ENCODE results near the gene EML4. TPM values are rescaled to one million over a fixed set of nuclear protein-coding genes. Genes with fewer than 3 reads are reported as not detected.
"Not testable (repeated sequence)": the region's sequence is repeated elsewhere in the genome, so short reads cannot be mapped to it uniquely, and the experiment has no call there.

EML4 gene
- total RNA-seq, 2 donors from 2014 or later, result 79.2 to 82.2 TPM

DNA sequence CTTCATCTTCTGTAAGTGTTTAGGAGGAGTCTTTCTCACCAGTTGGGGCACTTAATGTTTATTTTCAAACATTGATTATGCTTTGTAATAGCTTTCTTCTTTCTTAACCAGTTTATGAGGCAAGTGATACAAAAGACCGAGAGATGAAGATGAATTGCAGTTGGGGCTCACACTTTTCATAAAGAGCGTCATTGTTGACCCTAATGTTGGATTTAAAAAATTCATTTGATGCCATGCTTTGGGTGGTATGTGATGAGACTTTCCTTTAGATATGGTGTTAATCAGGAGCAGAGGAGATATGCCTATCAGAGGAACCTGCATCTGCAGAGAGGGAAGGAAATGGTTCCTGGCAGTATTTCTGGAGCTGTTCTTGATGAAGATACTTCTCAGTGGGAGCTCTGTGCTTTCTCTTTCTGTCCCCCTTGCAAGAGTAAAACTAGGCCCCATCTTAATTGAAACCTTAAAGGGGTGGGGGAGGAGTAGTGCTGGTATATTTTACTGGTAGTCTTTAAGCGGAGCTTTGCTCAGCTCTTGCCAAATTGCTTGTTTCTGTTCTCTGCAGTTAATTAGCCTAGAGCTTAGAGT lies 2.3 kb downstream of the EML4 start:
- peaks cover 3 to 5% of the 10 kb centered on the region in 2 donors for H3K36me3 Mint-ChIP-seq (ENCODE audit: insufficient read depth in 2 of 2)
- H3K9me3 Mint-ChIP-seq, result no peaks in the 10 kb centered on the region
- H3K27me3 Mint-ChIP-seq (ENCODE audit: low read depth), result no peaks in the 10 kb centered on the region
- H3K4me3 Mint-ChIP-seq, result no peak overlapping the region
- peaks cover 17% of the 10 kb centered on the region for H3K4me1 Mint-ChIP-seq (ENCODE audit: low read depth)
- ATAC-seq (replicated peaks in 1 of 2) (peak; percentile 12 to 21), DNase-seq (peak in 1 of 2 donors; percentile 22)
- no peak overlapping the region for H3K27ac Mint-ChIP-seq

DNA sequence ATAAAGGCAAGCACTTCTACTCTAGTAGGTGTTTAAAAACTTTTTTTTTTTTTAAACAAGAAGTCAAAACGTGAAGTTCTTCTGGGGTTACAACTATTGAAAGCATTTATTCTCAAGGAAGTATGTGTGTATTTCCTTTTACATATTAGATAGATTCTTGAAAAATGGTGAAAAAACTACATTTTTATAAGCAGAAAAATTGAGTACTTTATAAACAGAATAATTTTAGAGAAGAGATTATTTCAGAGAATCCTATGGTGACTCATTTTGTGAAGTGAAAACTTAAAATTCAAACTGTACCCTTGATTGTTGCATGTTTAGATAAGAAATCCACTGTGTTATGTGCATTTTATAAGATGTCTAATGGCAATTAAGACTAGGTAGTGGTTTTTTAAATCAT lies 2.9 kb downstream of the EML4 start:
- H3K27me3 Mint-ChIP-seq (ENCODE audit: low read depth), result no peaks in the 10 kb centered on the region
- no peak overlapping the region for H3K4me3 Mint-ChIP-seq
- ATAC-seq (replicated peaks in 1 of 2) (no peak), DNase-seq (no peak)
- H3K9me3 Mint-ChIP-seq, result no peaks in the 10 kb centered on the region
- H3K4me1 Mint-ChIP-seq (ENCODE audit: low read depth), result peaks cover 23% of the 10 kb centered on the region
- H3K27ac Mint-ChIP-seq, result no peak overlapping the region
- H3K36me3 Mint-ChIP-seq (ENCODE audit: insufficient read depth in 2 of 2), result peaks cover 3 to 5% of the 10 kb centered on the region in 2 donors

- Mint-ChIP-seq H3K27ac (no peak overlapping the region), H3K4me3 (no peak overlapping the region), H3K9me3 (no peaks in the 10 kb centered on the region), H3K36me3 (ENCODE audit: insufficient read depth in 2 of 2) (peaks cover 3 to 5% of the 10 kb centered on the region in 2 donors), H3K4me1 (ENCODE audit: low read depth) (peaks cover 28% of the 10 kb centered on the region), H3K27me3 (ENCODE audit: low read depth) (no peaks in the 10 kb centered on the region)
- no peak for DNase-seq
- ATAC-seq (replicated peaks in 1 of 2), result no peak
These were observed 3.4 kb downstream of the EML4 start for GRCh38 chr2:42172566-42172965.

DNA sequence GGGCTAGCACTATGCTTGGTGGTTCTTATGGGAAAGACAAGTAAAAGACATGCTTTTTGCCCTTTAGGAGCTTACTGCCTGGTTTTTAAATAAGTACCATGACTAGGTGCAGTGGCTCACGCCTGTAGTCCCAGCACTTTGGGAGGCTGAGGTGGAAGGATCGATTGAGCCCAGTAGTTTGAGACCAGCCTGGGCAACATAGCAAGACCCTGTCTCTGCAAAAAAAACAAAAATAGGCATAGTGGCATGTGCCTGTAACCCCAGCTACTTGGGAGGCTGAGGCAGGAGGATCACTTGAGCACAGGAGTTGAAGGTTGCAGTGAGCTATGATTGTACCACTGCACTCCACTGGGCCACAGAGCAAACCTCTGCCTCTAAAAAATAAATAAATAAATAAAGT lies 4.3 kb downstream of the EML4 start:
- H3K27ac Mint-ChIP-seq; H3K36me3 Mint-ChIP-seq (ENCODE audit: insufficient read depth in 2 of 2); H3K9me3 Mint-ChIP-seq; H3K4me3 Mint-ChIP-seq; DNase-seq; ATAC-seq (replicated peaks in 1 of 2); H3K27me3 Mint-ChIP-seq (ENCODE audit: low read depth): not testable (repeated sequence)
- H3K4me1 Mint-ChIP-seq (ENCODE audit: low read depth), result peaks cover 37% of the 10 kb centered on the region

DNA sequence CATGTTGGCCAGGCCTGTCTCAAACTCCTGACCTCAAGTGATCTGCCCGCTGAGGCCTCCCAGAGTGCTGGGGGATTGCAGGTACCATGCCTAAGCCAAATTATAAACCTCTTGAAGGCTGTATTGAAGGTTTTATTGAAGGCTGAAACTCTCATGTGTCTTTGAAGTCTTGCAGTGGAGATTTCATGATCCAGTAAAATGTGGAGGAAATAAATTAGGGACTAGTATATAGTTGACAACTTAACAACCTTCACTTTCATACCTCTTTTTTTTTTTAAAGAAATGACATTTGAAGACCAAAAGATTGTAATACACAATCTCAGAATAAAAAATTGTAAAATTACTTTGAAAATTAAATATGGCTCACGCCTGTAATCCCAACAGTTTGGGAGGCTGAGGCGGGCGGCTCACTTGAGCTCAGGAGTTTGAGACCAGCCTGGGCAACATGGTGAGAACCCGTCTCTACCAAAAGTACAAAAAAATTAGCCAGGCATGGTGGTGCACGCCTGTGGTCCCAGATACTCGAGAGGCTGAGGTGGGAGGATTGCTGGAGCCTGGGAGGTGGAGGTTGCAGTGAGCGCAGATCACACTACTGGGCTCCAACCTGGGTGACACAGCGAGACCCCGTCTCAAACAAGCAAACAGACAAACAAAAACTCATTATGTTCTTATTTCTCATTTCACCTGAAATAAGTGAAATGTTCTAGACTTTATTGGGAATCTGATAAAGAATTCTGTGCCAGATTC lies 8.0 kb downstream of the EML4 start:
- Mint-ChIP-seq H3K4me3 (no peak overlapping the region), H3K36me3 (ENCODE audit: insufficient read depth in 2 of 2) (peaks cover 3 to 10% of the 10 kb centered on the region in 2 donors), H3K27ac (peak overlapping the region; percentile 62), H3K4me1 (ENCODE audit: low read depth) (peaks cover 62% of the 10 kb centered on the region), H3K9me3 (no peaks in the 10 kb centered on the region), H3K27me3 (ENCODE audit: low read depth) (no peaks in the 10 kb centered on the region)
- no peak for DNase-seq
- ATAC-seq (replicated peaks in 1 of 2), result no peak

DNA sequence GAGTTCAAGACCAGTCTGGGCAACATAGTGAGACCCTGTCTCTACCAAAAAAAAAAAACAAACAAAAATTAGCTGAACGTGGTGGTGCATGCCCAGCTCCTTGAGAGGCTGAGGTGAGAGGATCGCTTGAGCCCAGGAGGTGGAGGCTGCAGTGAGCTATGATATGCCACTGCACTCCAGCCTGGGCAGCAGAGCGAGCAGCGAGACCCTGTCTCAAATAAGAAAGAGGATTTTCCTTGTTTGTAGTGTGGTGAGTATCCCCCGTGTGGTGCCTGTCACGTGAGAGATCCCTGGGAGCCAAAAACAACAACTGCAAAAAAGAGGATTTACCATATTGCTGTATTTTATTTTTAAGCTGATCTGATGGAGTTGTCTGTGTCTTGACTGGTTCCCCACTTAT lies 9.2 kb downstream of the EML4 start:
- H3K9me3 Mint-ChIP-seq, result no peaks in the 10 kb centered on the region
- DNase-seq, result no peak
- peaks cover 73% of the 10 kb centered on the region for H3K4me1 Mint-ChIP-seq (ENCODE audit: low read depth)
- no peaks in the 10 kb centered on the region for H3K27me3 Mint-ChIP-seq (ENCODE audit: low read depth)
- ATAC-seq (replicated peaks in 1 of 2), result no peak
- no peak overlapping the region for H3K27ac Mint-ChIP-seq
- peaks cover 3 to 12% of the 10 kb centered on the region in 2 donors for H3K36me3 Mint-ChIP-seq (ENCODE audit: insufficient read depth in 2 of 2)
- no peak overlapping the region for H3K4me3 Mint-ChIP-seq

DNA sequence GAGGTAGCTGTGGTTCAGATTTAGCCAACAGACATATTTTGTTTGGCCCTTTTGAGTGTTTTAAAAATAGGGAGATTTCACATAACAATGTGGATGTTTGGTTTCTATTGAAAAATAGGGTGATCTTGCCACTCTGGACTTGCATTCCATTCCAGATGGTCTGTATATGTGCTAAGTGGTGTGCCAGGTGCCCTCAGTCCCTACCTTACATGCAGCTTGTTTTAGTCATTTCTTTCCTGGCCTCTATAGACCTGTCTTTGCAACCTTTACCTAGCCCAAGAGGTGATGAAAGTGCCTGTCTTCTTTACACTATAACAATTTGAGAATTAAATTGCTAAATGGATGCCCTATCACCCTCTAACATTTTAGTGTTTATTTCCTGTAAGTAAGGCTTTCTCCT lies 11.1 kb downstream of the EML4 start:
- DNase-seq, result no peak
- Mint-ChIP-seq H3K27ac (peak overlapping the region; percentile 83), H3K4me3 (peak overlapping the region in 1 of 2 donors; percentile 42), H3K36me3 (ENCODE audit: insufficient read depth in 2 of 2) (peaks cover 3 to 12% of the 10 kb centered on the region in 2 donors), H3K9me3 (no peaks in the 10 kb centered on the region), H3K4me1 (ENCODE audit: low read depth) (peaks cover 78% of the 10 kb centered on the region), H3K27me3 (ENCODE audit: low read depth) (no peaks in the 10 kb centered on the region)
- peak in 1 of 2 donors; percentile 25 for ATAC-seq (replicated peaks in 1 of 2)

DNA sequence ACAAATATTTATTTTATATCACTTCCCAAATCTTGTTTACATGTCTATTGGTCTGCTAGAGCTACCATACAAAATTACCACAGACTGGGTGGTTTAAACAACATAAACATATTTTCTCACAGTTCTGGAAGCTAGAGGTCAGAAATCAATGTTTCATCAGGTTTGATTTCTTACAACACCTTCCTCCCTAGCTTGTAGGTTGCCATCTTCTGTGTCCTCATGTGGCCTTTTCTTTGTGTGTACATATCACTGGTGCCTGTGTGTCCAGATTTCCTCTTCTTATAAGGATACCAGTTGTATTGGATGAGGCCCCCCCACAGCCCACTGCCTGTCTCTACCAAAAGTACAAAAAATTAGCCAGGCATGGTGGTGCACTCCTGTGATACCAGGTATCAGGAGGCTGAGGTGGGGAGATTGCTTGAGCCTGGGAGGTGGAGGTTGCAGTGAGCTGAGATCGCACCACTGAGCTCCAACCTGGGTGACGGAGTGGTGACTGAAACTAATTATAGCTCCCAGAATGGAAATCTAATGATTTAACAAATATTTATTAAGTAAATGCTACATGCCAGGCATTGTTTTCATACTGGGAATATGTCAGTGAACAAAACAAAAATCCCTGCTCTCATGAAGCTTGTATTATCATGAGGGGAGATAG lies 13.6 kb downstream of the EML4 start:
- Mint-ChIP-seq H3K27ac (no peak overlapping the region), H3K36me3 (ENCODE audit: insufficient read depth in 2 of 2) (peaks cover 1 to 9% of the 10 kb centered on the region in 2 donors), H3K9me3 (no peaks in the 10 kb centered on the region), H3K4me3 (no peak overlapping the region), H3K27me3 (ENCODE audit: low read depth) (no peaks in the 10 kb centered on the region), H3K4me1 (ENCODE audit: low read depth) (peaks cover 72% of the 10 kb centered on the region)
- DNase-seq, result no peak
- ATAC-seq (replicated peaks in 1 of 2), result no peak

DNA sequence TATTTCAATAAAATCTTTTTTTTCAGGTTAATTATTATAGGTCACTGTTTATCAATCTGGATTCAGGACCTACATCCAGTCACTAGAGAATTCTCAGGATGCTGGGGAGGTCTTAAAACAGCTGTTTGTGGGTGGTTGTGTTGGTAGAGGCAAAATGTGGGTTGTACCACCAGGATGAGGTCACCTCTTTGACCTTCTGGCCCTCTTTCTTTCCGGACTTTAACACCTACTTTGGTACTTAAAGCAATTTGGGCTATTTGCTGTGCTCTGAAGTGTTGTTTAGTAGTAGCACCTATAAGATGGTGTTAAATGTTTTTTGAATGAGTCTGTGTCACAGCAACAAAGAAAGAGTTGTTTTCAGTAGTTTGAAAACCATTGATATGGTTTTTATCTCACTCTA lies 14.6 kb downstream of the EML4 start:
- Mint-ChIP-seq H3K9me3 (no peaks in the 10 kb centered on the region), H3K4me1 (ENCODE audit: low read depth) (peaks cover 65% of the 10 kb centered on the region), H3K4me3 (no peak overlapping the region), H3K27ac (peak overlapping the region; percentile 63), H3K27me3 (ENCODE audit: low read depth) (no peaks in the 10 kb centered on the region), H3K36me3 (ENCODE audit: insufficient read depth in 2 of 2) (peaks cover 1 to 11% of the 10 kb centered on the region in 2 donors)
- DNase-seq (no peak), ATAC-seq (replicated peaks in 1 of 2) (peak in 1 of 2 donors; percentile 35)

DNA sequence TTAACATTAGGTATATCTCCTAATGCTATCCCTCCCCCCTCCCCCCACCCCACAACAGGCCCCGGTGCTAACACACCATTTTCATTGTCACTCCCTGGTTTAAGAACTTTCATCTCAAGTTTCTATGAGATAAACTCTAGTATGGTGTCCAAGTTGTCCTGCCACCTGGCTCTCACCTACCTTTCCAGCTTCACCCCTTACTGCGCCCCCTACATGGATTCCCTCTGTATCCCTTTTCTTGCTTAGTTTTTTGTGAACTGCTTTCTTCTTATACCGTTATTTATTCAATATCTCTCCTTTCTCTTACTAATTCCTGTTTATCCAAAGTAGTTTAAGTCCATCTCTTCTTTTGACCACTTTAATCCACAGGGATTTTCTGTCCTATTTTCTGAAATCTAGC lies 15.2 kb downstream of the EML4 start:
- H3K27me3 Mint-ChIP-seq (ENCODE audit: low read depth), result no peaks in the 10 kb centered on the region
- H3K9me3 Mint-ChIP-seq, result no peaks in the 10 kb centered on the region
- DNase-seq, result no peak
- peak overlapping the region; percentile 83 for H3K27ac Mint-ChIP-seq
- peak overlapping the region in 1 of 2 donors; percentile 33 for H3K4me3 Mint-ChIP-seq
- peaks cover 1 to 10% of the 10 kb centered on the region in 2 donors for H3K36me3 Mint-ChIP-seq (ENCODE audit: insufficient read depth in 2 of 2)
- H3K4me1 Mint-ChIP-seq (ENCODE audit: low read depth), result peaks cover 60% of the 10 kb centered on the region
- ATAC-seq (replicated peaks in 1 of 2), result no peak

GRCh38 chr2:42185220-42185921 lies 16.2 kb downstream of the EML4 start:
- H3K4me3 Mint-ChIP-seq, result peak overlapping the region in 1 of 2 donors; percentile 0
- peaks cover 1 to 8% of the 10 kb centered on the region in 2 donors for H3K36me3 Mint-ChIP-seq (ENCODE audit: insufficient read depth in 2 of 2)
- DNase-seq (no peak), ATAC-seq (replicated peaks in 1 of 2) (no peak)
- no peaks in the 10 kb centered on the region for H3K9me3 Mint-ChIP-seq
- peaks cover 57% of the 10 kb centered on the region for H3K4me1 Mint-ChIP-seq (ENCODE audit: low read depth)
- no peak overlapping the region for H3K27ac Mint-ChIP-seq
- no peaks in the 10 kb centered on the region for H3K27me3 Mint-ChIP-seq (ENCODE audit: low read depth)

DNA sequence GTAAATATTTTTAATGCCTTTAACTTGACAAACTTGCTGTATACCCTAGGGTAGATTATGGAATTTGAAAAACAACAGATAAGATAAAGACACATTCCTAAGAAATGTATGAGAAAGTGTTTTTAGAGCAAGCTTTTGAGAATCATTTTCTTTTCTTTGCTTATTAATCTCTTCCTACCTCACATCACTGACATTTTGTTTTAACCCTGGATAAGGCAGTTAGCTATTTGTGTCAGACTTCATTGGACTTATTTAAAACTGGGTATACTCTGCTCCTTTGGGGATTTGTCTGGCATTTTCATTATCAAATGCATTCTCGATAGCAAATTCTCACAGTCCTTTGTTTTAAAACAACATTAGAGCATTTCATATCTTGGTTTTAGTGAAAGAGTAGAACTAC lies 17.2 kb downstream of the EML4 start:
- Mint-ChIP-seq H3K4me3 (no peak overlapping the region), H3K36me3 (ENCODE audit: insufficient read depth in 2 of 2) (peaks cover 1 to 8% of the 10 kb centered on the region in 2 donors)

More for the DNA sequence above, 17.2 kb downstream of the EML4 start:
- Mint-ChIP-seq H3K27me3 (ENCODE audit: low read depth) (no peaks in the 10 kb centered on the region), H3K27ac (peak overlapping the region; percentile 64), H3K4me1 (ENCODE audit: low read depth) (peaks cover 58% of the 10 kb centered on the region), H3K9me3 (no peaks in the 10 kb centered on the region)
- DNase-seq, result no peak
- ATAC-seq (replicated peaks in 1 of 2), result no peak

Measured in activated T-cell treated with anti-CD3 and anti-CD28 coated beads, Interleukin-2, amount 50 U/mL, for 72 hours (primary cell).